GM19468 (cell line): ENCODE measurements around the gene NDUFAF8.
"Not testable (repeated sequence)": the region's sequence is repeated elsewhere in the genome, so short reads cannot be mapped to it uniquely, and the experiment has no call there.

Source experiments
- ATAC-seq: cut with Tn5 transposase; IDR thresholded peaks from one replicate; pipeline ENCODE4 v1.9.1; 2021; ENCODE audit warnings: mild to moderate bottlenecking, moderate library complexity, moderate number of reproducible peaks; ENCODE audit not compliant: unreplicated experiment; ENCODE audit errors: extremely low read depth

NDUFAF8 gene

DNA sequence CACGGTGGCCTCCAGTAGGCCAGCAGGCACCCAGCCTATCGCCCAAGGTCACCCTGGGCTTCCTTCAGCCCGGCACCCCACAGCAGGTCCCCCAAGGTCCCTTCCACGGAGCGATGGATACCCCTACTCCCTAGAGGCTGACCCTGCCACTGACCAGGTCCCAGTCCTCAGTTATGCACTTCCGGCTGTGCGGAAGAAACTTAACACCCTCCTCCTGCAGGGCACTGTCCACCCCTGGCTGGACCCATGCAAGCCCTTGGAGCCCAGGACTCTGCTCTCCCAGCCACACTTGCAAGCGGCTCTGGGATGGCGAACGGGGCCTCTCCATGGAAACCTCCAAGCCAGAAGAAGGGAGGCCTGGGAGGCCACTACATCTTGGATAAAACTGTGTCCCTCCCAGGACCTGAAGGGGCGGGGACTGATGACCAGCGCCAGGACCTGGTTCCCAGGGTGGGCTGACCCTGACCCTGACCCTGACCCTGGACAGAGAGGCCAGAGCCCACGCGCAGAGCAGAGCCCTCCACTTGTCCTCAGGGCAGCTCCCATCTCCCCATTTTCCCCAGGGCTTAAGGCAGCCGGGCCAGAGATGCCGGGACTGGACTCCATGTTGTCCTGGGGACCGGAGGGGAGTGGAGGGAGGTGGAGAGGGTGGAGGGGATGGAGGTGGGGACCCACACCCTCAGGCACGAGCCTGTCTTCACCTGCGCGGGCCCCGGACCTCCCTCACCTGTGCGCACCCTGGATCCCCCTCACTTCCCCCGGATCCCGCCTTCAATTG, 17.1 kb upstream of the NDUFAF8 start:
- ATAC-seq = no peak

DNA sequence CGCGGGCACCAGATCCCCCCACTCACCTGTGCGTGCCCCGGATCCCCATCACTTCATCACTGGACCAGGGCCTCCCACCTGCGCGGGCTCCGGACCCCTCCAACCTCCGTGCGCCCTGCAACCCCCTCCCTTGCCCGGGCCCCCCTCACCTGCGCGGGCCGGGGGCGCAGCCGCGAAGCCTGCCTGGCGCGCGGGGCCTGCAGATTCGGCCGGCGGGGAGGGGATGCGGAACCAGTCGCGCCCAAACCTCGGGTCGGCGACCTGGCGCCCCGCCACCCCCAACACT, 16.6 kb upstream of the NDUFAF8 start:
- no peak for ATAC-seq

DNA sequence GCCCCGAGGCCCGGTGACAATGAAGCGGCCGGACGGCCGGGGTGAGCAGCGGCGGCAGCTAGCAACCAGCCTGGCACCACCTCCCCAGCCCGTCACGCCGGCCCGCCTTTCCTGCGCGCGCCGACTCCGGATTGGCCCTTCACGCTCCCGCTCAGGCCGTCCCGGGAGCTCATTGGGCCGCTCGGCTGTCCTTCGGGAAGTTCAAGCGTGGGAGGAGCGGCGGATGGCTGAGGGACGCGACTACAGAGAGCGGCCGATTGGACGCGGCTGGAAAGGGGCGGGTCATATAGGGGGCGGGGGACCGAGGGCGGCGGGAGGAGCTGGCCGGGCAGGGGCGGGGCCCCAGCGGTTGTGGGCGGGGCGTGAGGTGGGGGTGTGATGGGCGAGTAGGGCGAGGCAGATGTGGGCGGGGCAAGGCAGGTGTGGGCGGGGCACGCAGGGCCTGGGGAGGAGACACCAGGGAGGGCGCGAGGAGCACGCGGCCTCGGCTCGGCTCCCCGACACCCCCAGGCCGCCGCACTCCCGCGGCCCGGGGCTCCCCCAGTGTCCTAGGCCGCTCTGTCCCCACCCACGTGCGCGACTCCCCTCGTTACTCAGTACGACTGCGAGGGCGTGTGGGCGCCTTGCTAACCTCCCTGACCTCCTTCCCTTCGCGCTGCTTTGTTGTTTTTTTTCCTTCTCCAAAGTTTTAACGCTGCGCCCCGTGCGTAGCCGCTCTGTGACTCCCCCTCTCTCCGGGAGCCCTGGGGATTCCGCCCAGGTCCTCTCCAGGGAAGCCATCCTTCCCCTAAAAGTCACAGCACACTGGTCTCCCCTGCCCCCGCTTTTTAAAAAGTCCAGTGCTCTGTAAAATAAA, 16.0 kb upstream of the NDUFAF8 start, which contains the start of gene CEP131:
Gene CEP131, minus strand, starts transcription at position 60 of the 856 bp plus-strand sequence. CDS start 2,909 bp downstream, outside the sequence.
- ATAC-seq = peak; percentile 93

DNA sequence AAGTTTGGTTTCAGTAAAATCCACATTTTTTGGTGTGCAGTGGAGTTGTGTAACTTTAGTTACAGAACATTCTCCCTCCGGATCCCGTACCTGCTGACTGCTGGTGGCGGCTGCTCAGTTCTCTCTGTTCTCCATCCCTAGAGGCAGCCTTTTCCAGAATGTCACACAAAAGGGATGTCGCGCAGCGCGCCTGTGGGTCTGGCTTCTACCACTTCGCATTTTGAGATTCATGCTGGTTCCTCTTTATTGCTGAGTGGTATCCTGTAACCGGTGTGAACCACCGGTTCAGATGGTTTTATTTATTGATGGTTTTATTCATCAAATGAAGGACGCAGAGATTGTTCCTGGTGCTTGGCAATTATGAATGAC, 15.4 kb upstream of the NDUFAF8 start:
- ATAC-seq = no peak

DNA sequence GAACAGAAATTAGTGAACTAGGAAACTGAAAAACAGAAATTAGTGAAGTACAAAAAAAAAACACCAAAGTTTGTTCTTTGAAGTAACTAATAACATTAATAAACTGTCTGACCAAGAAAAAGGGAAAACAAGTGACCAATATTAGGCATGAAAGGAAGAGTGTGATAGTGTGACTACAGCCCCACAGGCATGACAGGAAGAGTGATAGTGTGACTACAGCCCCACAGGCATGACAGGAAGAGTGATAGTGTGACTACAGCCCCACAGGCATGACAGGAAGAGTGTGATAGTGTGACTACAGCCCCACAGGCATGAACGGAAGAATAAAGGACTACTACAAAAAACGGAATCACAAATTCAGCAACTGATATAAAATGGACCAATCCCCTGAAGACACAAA, 11.5 kb upstream of the NDUFAF8 start:
- ATAC-seq = not testable (repeated sequence)

DNA sequence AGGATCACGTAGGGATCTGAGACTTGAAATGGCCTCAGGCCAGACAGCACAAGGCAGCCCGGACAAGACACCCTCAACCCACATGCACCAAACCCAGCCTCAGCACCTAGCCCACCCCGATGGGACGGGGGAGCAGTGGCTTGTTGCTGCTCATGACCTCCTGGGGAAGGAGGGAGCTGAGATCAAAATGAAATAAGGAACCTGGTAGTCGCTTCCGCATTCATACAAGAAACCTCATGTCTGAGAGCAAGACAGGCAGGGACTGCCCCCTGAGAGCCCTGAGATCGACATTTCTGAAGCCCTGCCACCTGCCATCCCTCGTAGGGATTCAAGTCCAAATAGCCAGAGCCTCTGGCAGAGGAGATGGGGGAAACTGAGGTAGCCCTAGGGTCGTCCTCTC, 10.7 kb upstream of the NDUFAF8 start:
- ATAC-seq = no peak

DNA sequence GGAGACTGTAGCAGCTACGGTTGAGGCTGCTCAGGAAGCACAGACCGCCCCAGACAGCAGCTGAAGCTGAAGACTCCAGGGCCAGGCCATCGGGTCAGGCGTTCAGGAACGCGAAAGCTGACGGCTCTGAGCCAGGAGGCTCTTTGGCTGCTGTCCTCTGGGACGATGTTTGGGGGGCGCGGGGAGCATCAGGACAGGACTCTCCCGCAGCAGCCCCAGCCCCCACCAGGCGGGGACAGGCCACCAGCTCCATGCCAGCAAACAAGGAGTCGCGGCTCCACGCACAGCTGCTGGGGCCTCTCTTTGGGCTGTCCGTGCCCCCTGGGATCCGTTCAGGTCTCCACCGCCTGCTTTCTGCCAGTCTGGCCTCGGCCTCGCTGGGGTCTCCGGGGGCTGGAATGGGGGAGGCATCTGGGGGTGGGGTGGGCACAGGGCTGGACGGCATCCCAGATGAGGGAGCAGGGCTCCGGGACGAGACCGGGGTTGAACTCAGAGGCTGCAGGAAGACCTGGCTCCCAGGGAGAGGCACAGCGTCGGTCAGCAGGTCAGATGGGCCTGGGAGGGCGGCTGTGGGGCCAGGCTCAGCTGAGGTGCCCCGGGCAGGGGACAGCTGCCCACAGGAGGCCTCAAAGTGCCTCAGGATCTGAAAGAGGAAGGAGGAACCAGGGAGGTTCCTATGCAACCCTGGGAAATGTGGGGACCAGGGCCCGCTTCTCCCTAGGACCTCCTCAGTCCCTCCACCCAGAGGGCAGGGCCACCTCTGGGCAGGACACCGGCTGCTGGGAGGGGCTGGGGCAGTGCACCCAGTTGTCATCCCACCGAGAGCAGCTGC, 10.1 kb upstream of the NDUFAF8 start:
- ATAC-seq = no peak

DNA sequence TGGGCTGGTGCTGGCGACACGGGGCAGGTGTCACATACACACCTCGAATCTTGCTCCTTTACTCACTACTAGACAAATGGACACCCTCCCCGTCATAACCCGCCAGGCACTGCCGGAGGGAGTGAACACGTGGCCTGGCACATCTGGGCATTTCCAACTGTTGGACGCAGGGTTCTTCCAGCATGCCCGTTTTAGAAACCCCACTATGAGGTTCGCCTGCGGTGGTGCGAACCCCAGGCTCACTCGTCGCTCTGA, 9.5 kb upstream of the NDUFAF8 start:
- ATAC-seq = no peak

DNA sequence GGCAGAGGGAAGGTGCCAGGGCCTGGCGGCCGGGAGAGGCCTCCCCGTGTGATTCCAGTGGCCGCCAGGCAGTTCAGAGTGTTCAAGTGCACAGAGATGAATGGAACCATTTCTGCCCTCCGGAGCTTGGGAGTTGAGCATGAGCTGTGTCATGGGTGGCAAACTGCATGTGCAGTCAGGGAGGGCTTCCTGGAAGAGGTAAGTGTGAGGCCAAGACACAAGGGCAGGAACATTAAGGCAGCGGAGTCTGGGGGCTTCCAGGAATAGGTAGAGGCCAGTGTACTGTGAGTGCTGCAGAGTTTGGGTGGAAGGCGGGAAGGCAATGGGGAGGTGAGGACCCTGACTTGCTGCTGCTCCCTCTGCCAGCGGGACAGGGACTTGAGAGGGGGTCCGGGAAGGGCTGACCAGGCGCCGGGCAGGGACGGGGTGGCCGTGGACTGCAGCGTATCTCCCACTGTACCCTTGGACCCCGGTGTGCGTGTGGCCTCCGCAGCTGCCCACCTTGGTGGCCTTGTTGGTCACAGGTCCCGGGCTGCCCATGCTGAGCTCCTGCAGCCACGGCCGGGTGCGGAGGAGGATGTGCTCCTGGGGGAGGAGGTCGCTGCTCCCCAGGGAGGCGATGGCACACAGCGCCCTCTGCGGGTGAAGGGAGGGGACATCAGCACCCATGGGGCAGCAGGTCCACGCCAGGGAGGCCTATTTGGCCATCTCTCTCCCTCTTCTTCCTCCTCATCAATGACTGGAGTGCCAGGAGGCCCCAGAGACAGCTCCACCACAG, 8.9 kb upstream of the NDUFAF8 start:
- no peak for ATAC-seq

DNA sequence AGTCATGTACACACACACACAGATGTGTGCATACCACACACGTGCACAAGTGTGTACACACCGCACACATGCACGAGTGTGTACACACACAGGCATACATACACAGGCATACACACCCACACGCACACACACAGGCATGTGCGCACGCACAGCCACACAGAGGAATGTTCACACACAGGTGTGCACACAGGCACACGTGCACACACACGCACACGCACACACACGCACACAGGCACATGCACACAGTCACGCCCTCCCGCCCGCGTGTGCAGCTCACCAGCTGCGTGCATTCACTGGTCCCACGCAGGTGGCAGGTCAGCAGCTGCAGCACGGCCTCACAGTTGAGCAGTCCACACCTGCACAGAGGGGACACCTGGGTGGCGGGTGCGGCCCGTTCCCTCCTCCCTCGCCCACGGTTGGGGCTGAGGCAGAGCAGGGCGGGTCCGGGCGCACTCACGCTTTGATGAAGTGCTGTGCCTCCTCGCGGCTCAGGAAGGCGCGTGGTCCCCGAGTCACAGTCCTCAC, 7.9 kb upstream of the NDUFAF8 start:
- ATAC-seq = no peak

DNA sequence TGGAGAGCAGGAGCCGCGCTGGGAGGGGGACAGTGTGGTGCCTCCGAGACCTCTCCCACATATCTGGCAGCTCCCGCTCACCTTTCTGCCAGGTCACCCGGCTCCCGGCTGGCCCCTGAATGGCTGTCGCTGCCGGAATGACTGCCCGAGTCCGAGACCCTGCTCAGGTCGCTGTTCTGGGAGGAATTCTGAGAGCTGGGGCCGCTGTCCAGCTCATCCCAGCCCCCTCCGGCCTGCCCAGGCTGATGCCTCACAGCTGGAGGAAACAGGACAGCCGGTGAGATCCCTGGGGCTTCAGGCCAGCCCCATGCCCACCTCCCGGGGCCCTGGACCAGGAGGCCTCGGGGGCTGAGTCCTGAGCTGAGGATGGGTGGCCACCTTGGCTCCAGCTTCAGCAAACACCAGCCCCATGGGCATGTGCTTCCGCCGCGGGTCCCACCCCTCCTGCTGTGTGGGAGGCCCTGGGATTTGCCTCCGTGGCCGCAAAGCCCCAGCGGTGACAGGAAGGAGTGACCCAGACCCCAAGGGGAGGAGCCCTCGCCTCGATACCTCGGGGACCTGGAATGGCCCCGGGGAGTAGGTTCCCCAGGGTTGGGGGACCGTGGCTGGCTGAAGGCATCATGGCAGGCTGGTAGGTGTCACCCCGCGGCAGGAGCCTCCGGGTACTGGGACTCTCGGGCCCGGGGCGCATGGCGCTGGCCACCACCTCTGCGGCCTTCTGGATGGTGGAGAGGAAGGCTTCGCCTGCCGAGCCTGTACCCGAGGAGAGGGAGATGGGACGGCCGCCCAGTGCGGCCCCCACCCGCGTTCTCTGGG, 7.1 kb upstream of the NDUFAF8 start:
- no peak for ATAC-seq

DNA sequence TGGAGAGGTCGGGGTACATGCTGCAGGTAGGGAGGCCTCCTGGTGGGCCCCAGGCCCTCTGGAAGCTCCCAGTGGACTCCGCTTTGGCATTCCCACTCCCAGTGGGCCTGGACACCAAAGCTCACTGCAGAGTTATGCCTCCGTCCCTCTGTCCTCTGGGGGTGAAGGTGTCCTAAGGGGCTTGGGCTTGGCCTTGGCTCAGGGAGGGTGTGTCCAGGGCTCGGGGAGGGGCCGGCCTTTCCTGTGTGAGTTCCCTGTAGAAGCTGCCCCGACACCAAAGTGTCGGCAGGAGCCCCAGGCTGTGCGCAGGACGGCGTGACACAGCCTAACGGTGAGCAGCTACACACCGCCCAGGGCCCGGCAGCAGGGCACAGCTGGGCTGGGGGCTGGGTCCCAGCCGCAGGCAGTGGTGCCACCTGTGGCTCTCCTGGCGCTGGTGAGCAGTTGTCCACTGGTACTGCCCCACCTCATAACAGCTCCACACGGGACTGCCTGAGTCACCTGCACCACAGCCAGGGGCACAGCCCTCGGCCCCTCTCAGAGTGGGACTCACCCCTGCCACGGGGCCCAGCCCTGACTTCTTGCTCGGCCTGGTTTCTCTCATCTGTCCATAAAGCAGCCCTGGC, 6.4 kb upstream of the NDUFAF8 start:
- no peak for ATAC-seq

DNA sequence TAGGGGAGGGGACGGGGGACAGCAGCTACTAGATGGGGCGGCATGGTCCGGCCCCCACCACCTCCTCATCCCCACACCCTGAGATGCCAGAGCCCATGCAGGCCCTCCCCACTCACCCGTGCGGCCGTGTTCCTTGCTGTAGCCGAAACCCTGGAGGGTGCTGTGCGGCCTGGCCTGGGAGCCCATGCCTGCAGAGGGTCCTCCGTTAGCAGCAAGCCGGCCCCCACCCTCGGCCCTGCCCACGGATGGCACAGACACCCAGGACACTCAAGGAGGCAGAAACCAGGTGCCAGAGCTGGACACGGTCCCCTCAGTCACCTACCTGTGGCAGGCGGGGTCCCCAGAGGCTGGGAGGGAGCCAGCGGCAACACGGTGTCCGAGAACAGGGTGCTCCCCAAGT, 5.8 kb upstream of the NDUFAF8 start:
- no peak for ATAC-seq

DNA sequence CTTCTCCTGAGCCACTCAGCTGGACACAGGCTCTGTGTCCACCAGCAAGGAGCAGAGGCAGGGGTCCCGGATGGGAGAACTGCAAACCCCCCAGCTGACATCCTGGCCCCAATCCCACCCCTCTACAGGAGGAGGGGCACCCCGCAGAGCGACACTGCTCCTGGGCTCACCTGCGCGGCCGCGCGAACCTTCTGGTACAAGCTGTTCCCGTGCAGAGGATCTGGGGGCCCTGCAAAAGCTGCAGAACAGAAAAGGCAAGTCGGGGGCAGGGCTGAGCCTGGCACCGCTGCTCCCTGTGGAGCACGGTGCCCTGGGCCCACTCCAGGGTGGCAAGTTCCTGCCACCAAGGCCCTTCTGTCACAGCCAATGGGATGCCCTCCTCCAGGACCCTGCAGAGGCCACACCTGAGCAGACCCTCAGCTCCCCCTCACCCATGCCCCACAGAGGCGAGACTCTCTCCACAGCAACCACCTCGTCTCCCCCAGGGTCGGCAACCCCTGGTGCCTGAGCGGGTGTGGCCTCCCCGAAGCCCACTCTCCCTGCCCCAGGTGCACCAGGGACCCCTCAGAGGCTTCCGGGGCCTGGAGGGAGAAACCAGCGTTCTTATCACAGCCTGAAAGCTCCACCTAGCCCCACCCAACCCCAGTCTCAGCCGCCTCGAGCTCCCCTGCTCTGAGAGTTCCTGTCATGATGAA, 5.2 kb upstream of the NDUFAF8 start:
- no peak for ATAC-seq

DNA sequence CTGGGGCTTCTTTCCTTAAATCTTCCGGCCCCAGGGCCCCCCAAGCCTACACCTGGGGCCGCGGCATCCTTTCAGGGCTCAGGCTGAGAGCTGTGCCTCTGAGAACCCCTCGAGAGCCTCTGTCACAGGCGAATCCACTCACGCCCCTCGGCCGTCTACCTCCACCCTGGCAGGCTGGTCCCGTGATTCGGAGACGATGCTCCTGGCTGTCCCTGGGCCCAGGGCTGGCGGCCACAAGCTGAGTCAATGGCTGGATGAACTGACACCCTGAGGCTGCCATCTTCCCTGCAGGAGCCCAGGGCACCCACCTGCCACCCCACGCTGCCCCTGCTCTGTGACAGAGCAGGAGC, 4.6 kb upstream of the NDUFAF8 start:
- no peak for ATAC-seq

DNA sequence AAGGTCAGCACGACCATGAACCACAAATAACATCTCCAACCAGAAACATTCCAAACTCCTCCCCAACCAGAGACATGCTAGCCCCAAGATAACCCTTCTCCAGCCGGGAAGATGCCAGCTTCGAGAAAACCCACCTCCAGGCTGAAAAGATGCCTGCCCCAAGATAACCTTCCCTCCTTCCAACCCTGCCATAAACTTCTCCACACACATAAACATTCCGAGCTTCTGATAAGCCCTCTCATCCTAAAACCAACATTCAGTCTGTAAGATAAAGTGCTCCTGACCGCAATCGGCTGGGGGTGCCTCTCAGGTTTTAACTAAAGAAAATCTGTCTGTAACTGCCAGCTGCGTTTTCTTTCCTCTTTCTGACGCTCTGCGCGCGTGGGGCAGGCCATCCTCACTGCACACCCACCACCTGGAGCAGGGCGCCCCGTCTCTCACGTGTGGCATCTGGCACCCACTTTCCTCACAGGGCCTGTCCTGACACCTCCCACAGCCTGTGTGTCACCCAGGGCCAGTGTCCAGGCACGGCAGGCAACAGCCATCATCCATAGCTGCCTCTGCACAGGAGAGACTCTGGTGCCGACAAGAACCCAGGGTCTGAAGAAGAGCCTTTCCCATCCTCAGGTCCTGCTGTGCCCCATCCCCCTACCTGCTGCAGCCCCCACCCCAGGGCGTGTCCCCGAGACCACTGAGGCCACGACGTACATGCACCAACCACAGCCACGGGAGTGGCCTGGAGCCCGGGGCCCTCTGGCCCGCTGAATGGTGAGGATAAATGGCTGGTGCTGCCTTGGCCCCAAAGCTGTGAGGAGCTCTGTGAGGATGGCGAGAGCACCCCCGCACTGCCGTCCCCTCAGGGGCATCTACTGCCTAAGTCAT, 3.9 kb upstream of the NDUFAF8 start:
- ATAC-seq = no peak
